ENCODE data around the gene ARHGAP35. TPM values are rescaled to one million over a fixed set of nuclear protein-coding genes. Genes with fewer than 3 reads are reported as not detected.
"Not testable (repeated sequence)": the region's sequence is repeated elsewhere in the genome, so short reads cannot be mapped to it uniquely, and the experiment has no call there.

Gene ARHGAP35
- total RNA-seq, 1 donor from 2014 or later, result 69.7 TPM

GRCh38 chr19:46862974-46863632 lies 2.3 kb downstream of the ARHGAP35 start:
- DNase-seq (no peak), ATAC-seq (no peak)
- intact Hi-C loops (cut with micrococcal nuclease), result no loop called here

- ATAC-seq, result no peak
- intact Hi-C loops (cut with micrococcal nuclease), result no loop called here
- no peak for DNase-seq
Observed at GRCh38 chr19:46863818-46864629, 3.2 kb downstream of the ARHGAP35 start.

- ATAC-seq (no peak), DNase-seq (no peak)
- intact Hi-C loops (cut with micrococcal nuclease), result no loop called here
Observed at GRCh38 chr19:46866407-46867136, 5.8 kb downstream of the ARHGAP35 start.

- intact Hi-C loops (cut with micrococcal nuclease), result no loop called here
- ATAC-seq (no peak), DNase-seq (no peak)
Observed at GRCh38 chr19:46867170-46867569, 6.4 kb downstream of the ARHGAP35 start.

- ATAC-seq (no peak), DNase-seq (no peak)
- intact Hi-C loops (cut with micrococcal nuclease), result no loop called here
Observed at GRCh38 chr19:46868025-46868802, 7.4 kb downstream of the ARHGAP35 start.

GRCh38 chr19:46871173-46871572 lies 10.4 kb downstream of the ARHGAP35 start:
- ATAC-seq, result not testable (repeated sequence)

GRCh38 chr19:46872967-46873366 lies 12.2 kb downstream of the ARHGAP35 start:
- DNase-seq (no peak), ATAC-seq (no peak)
- intact Hi-C loops (cut with micrococcal nuclease), result no loop called here

More at GRCh38 chr19:46871173-46871572, 10.4 kb downstream of the ARHGAP35 start:
- DNase-seq; intact Hi-C loops (cut with micrococcal nuclease): not testable (repeated sequence)

GRCh38 chr19:46875234-46875633 lies 14.4 kb downstream of the ARHGAP35 start:
- intact Hi-C loops (cut with micrococcal nuclease), result no loop called here
- DNase-seq (no peak), ATAC-seq (no peak)

- ATAC-seq (no peak), DNase-seq (no peak)
- intact Hi-C loops (cut with micrococcal nuclease), result no loop called here
Observed at GRCh38 chr19:46875657-46876056, 14.9 kb downstream of the ARHGAP35 start.

- DNase-seq (no peak), ATAC-seq (peak; percentile 56)
- intact Hi-C loops (cut with micrococcal nuclease), result no loop called here
Observed at GRCh38 chr19:46878613-46879375, 18.0 kb downstream of the ARHGAP35 start.

GRCh38 chr19:46880431-46880830 lies 19.6 kb downstream of the ARHGAP35 start:
- intact Hi-C loops (cut with micrococcal nuclease), result no loop called here
- no peak for DNase-seq
- no peak for ATAC-seq

GRCh38 chr19:46881092-46881491 lies 20.3 kb downstream of the ARHGAP35 start:
- intact Hi-C loops (cut with micrococcal nuclease), result no loop called here
- ATAC-seq (no peak), DNase-seq (no peak)

- intact Hi-C loops (cut with micrococcal nuclease), result no loop called here
- DNase-seq (no peak), ATAC-seq (no peak)
Observed at GRCh38 chr19:46882034-46882433, 21.2 kb downstream of the ARHGAP35 start.

GRCh38 chr19:46882751-46883150 lies 22.0 kb downstream of the ARHGAP35 start:
- DNase-seq; intact Hi-C loops (cut with micrococcal nuclease); ATAC-seq: not testable (repeated sequence)

- intact Hi-C loops (cut with micrococcal nuclease), result no loop called here
- no peak for DNase-seq
Observed at GRCh38 chr19:46885411-46885810, 24.6 kb downstream of the ARHGAP35 start.

GRCh38 chr19:46886546-46887239 lies 25.9 kb downstream of the ARHGAP35 start:
- intact Hi-C loops (cut with micrococcal nuclease), result no loop called here
- DNase-seq (no peak), ATAC-seq (no peak)

More at GRCh38 chr19:46885411-46885810, 24.6 kb downstream of the ARHGAP35 start:
- ATAC-seq, result no peak

GRCh38 chr19:46887240-46887782 lies 26.5 kb downstream of the ARHGAP35 start:
- ATAC-seq, result no peak
- no peak for DNase-seq
- intact Hi-C loops (cut with micrococcal nuclease), result no loop called here

Data from left ventricle myocardium superior (tissue), 1 donor.